Type B pancreatic cell (in vitro differentiated cells): ENCODE measurements around the gene TGM2. TPM values are rescaled to one million over a fixed set of nuclear protein-coding genes. Genes with fewer than 3 reads are reported as not detected.
A peak's percentile ranks its signal among the peaks of the same experiment; 100 is the strongest.

Source experiments
- DNase-seq: peaks from one replicate; pipeline ENCODE4 v3.0.0; 2021; ENCODE audit warnings: mixed read lengths; ENCODE audit not compliant: unreplicated experiment; ENCODE audit errors: extremely low spot score
- H3K27ac Mint-ChIP-seq: 2 replicates; pipeline ENCODE4 v1.8.0; 2021; ENCODE audit warnings: mild to moderate bottlenecking, mixed read lengths
- H3K27me3 Mint-ChIP-seq: 2 replicates; pipeline ENCODE4 v1.8.0; 2021; ENCODE audit warnings: mixed read lengths
- H3K36me3 Mint-ChIP-seq: 2 replicates; pipeline ENCODE4 v1.8.0; 2021; ENCODE audit warnings: mixed read lengths
- H3K4me1 Mint-ChIP-seq: one replicate; pipeline ENCODE4 v1.8.0; 2021; ENCODE audit warnings: mixed read lengths; ENCODE audit not compliant: unreplicated experiment
- H3K4me3 Mint-ChIP-seq: 2 replicates; pipeline ENCODE4 v1.8.0; 2021; ENCODE audit warnings: mild to moderate bottlenecking, mixed read lengths
- H3K9me3 Mint-ChIP-seq: 2 replicates; pipeline ENCODE4 v1.8.0; 2021; ENCODE audit warnings: mixed read lengths
- CTCF ChIP-seq: fragments of 200-600 bp; sonication (generic); conservative IDR thresholded peaks from 2 replicates; pipeline ENCODE4 v1.5.0; 2021; ENCODE audit warnings: antibody characterized with exemption, mild to moderate bottlenecking
- long read RNA-seq: library from polyadenylated mRNA; unstranded; transcript quantifications from one replicate; pipeline ENCODE4 v2.0.0, GENCODE V29; 2020
- total RNA-seq: library from RNA; stranded (reverse); gene quantifications from 2 replicates; pipeline ENCODE4 v1.2.1, GENCODE V29; 2021; ENCODE audit warnings: low replicate concordance

TGM2 gene
- total RNA-seq: 28.6 and 31.7 TPM in 2 replicates
- long read RNA-seq, full-length matches to known transcripts: 6 of 11 reads
- long read RNA-seq, partial matches to known transcripts: 4 of 11 reads
- long read RNA-seq, other reads (novel, unspliced or antisense): 1 of 11 reads

- DNase-seq: peak; percentile 76
- Mint-ChIP-seq H3K4me3 (peak within 1 kb of the TSS; percentile 75), H3K27me3 (peaks cover 12% of the 10 kb centered on the region), H3K27ac (peak within 1 kb of the TSS; percentile 41), H3K36me3 (no peaks in the 10 kb centered on the region), H3K9me3 (no peaks in the 10 kb centered on the region), H3K4me1 (peaks cover 25% of the 10 kb centered on the region)
- TF ChIP-seq CTCF: peak; percentile 87
Measured at GRCh38 chr20:38165089-38165965, at the start of gene TGM2. TGM2 (minus strand) TSS chr20:38165270; CDS start chr20:38165198, 72 bp downstream.

- peaks cover 23% of the 10 kb centered on the region for H3K4me1 Mint-ChIP-seq
- TF ChIP-seq CTCF: peak; percentile 67
- no peaks in the 10 kb centered on the region for H3K27me3 Mint-ChIP-seq
- DNase-seq: no peak
- no peak overlapping the region for H3K4me3 Mint-ChIP-seq
- H3K36me3 Mint-ChIP-seq: no peaks in the 10 kb centered on the region
- H3K9me3 Mint-ChIP-seq: no peaks in the 10 kb centered on the region
- H3K27ac Mint-ChIP-seq: no peak overlapping the region
Measured at GRCh38 chr20:38214256-38215193, 49.5 kb upstream of the TGM2 start.

- no peaks in the 10 kb centered on the region for H3K27me3 Mint-ChIP-seq
- no peak for DNase-seq
- TF ChIP-seq CTCF: no peak
- no peaks in the 10 kb centered on the region for H3K9me3 Mint-ChIP-seq
- no peak overlapping the region for H3K4me3 Mint-ChIP-seq
- H3K27ac Mint-ChIP-seq: no peak overlapping the region
- H3K36me3 Mint-ChIP-seq: no peaks in the 10 kb centered on the region
- peaks cover 23% of the 10 kb centered on the region for H3K4me1 Mint-ChIP-seq
Measured at GRCh38 chr20:38213607-38213940, 48.5 kb upstream of the TGM2 start.

- H3K27ac Mint-ChIP-seq: no peak overlapping the region
- no peaks in the 10 kb centered on the region for H3K27me3 Mint-ChIP-seq
- no peak for DNase-seq
- H3K9me3 Mint-ChIP-seq: no peaks in the 10 kb centered on the region
- no peaks in the 10 kb centered on the region for H3K36me3 Mint-ChIP-seq
- no peak for TF ChIP-seq CTCF
- no peak overlapping the region for H3K4me3 Mint-ChIP-seq
- peaks cover 20% of the 10 kb centered on the region for H3K4me1 Mint-ChIP-seq
Measured at GRCh38 chr20:38212806-38213606, 47.9 kb upstream of the TGM2 start.
